Measurements from ENCODE around the gene TAOK2.

Gene TAOK2

DNA sequence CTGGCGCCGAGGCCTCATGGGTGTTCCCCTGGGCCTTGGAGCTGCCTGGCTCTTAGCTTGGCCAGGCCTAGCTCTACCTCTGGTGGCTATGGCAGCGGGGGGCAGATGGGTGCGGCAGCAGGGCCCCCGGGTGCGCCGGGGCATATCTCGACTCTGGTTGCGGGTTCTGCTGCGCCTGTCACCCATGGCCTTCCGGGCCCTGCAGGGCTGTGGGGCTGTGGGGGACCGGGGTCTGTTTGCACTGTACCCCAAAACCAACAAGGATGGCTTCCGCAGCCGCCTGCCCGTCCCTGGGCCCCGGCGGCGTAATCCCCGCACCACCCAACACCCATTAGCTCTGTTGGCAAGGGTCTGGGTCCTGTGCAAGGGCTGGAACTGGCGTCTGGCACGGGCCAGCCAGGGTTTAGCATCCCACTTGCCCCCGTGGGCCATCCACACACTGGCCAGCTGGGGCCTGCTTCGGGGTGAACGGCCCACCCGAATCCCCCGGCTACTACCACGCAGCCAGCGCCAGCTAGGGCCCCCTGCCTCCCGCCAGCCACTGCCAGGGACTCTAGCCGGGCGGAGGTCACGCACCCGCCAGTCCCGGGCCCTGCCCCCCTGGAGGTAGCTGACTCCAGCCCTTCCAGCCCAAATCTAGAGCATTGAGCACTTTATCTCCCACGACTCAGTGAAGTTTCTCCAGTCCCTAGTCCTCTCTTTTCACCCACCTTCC, 13.9 kb downstream of the TAOK2 start:
- TF ChIP-seq CTCF (IDR thresholded peaks at IDR 0.05; ENCODE audit: low read depth, low read length, missing control alignments): no peak
- DNase-seq (ENCODE audit: low read depth): no peak
- in situ Hi-C loops (cut with HindIII; ENCODE audit: low sequenced_read_pairs): no loop called here
- no peak overlapping the region for H3K4me3 ChIP-seq (ENCODE audit: low read depth, low read length)

GRCh38 chr16:29988346-29989075, 14.8 kb downstream of the TAOK2 start:
- TF ChIP-seq CTCF (IDR thresholded peaks at IDR 0.05; ENCODE audit: low read depth, low read length, missing control alignments): no peak
- DNase-seq (ENCODE audit: low read depth): no peak
- no peak overlapping the region for H3K4me3 ChIP-seq (ENCODE audit: low read depth, low read length)
- in situ Hi-C loops (cut with HindIII; ENCODE audit: low sequenced_read_pairs): no loop called here

GRCh38 chr16:29989111-29989858, 15.6 kb downstream of the TAOK2 start:
- TF ChIP-seq CTCF (IDR thresholded peaks at IDR 0.05; ENCODE audit: low read depth, low read length, missing control alignments): no peak
- no peak overlapping the region for H3K4me3 ChIP-seq (ENCODE audit: low read depth, low read length)
- in situ Hi-C loops (cut with HindIII; ENCODE audit: low sequenced_read_pairs): no loop called here
- no peak for DNase-seq (ENCODE audit: low read depth)

DNA sequence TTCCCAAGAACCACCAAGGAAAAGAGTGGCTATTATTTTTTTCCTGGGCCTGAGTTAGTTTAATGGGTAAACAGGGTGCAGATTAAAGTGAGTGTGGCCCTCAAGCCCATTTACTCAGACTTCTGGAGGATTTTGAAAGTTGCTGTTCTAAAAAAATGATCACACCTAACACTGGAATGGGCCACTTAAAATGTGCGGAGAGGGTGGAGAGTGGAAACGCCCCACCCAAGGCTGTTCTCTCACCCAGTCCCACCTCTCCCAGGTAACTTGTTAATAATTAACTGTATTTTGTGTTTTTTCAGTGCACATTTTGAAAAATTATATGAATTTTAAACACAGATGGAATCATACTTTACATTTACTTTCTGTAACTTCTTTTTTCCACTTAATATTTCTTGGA, 16.4 kb downstream of the TAOK2 start:
- no peak overlapping the region for H3K4me3 ChIP-seq (ENCODE audit: low read depth, low read length)
- in situ Hi-C loops (cut with HindIII; ENCODE audit: low sequenced_read_pairs): no loop called here
- TF ChIP-seq CTCF (IDR thresholded peaks at IDR 0.05; ENCODE audit: low read depth, low read length, missing control alignments): no peak
- no peak for DNase-seq (ENCODE audit: low read depth)

DNA sequence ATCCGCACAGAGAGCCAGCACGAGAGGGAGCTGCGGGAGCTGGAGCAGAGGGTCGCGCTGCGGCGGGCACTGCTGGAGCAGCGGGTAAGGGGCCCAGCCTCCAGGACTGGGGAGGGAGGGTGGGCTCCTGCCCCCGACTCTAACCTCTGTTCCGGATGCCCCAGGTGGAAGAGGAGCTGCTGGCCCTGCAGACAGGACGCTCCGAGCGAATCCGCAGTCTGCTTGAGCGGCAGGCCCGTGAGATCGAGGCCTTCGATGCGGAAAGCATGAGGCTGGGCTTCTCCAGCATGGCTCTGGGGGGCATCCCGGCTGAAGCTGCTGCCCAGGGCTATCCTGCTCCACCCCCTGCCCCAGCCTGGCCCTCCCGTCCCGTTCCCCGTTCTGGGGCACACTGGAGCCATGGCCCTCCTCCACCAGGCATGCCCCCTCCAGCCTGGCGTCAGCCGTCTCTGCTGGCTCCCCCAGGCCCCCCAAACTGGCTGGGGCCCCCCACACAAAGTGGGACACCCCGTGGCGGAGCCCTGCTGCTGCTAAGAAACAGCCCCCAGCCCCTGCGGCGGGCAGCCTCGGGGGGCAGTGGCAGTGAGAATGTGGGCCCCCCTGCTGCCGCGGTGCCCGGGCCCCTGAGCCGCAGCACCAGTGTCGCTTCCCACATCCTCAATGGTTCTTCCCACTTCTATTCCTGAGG, 17.4 kb downstream of the TAOK2 start:
- no peak overlapping the region for H3K4me3 ChIP-seq (ENCODE audit: low read depth, low read length)

More for the DNA sequence above, 17.4 kb downstream of the TAOK2 start:
- in situ Hi-C loops (cut with HindIII; ENCODE audit: low sequenced_read_pairs): no loop called here
- DNase-seq (ENCODE audit: low read depth): no peak
- no peak for TF ChIP-seq CTCF (IDR thresholded peaks at IDR 0.05; ENCODE audit: low read depth, low read length, missing control alignments)

Data from astrocyte of the cerebellum (primary cell).